Epithelial cell of prostate (primary cell): Measurements from ENCODE around the gene PARN.
"Not testable (repeated sequence)": the region's sequence is repeated elsewhere in the genome, so short reads cannot be mapped to it uniquely, and the experiment has no call there.

Experiments
- DNase-seq: peaks from one replicate; pipeline ENCODE4 v3.0.0-alpha.2; 2011; ENCODE audit warnings: low read depth, low spot score
- H3K27ac ChIP-seq: fragments of 450-650 bp; 2 replicates; pipeline ENCODE4 v1.5.1; 2017; ENCODE audit warnings: mild to moderate bottlenecking

Gene PARN

DNA sequence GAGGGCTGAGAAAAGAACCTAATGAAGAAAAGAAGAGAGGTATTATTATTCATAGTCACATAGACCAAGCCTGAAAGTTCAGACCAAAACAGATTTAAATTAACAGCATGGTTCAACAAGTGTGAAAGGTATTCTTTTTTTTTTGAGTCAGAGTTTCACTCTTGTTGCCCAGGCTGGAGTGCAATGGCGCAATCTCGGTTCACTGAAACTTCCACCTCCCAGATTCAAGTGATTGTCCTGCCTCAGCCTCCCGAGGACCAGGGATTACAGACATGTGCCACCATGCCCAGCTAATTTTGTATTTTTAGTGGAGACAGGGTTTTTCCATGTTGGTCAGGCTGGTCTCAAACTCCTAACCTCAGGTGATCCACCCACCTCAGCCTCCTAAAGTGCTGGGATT is 49.1 kb downstream of the PARN start:
- not testable (repeated sequence) for DNase-seq
- peak overlapping the region; percentile 9 for H3K27ac ChIP-seq

DNA sequence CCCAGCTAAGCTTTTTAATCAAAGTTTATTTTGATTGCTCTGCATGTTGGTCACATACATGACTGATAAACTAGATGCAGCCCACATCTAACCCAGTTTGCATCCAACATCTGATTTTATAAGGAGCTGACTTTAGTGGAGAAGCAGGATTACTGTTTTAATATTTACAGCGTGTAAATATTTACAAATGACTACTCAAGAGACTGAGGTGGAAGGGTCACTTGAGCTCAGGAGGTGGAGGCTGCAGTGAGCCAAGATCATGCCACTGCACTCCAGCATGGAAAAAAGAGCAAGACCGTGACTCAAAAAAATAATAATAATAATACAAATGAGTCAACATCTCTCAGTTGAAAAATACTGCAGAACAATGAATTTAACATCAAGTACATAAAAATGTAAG is 50.8 kb downstream of the PARN start:
- no peak for DNase-seq
- no peak overlapping the region for H3K27ac ChIP-seq

DNA sequence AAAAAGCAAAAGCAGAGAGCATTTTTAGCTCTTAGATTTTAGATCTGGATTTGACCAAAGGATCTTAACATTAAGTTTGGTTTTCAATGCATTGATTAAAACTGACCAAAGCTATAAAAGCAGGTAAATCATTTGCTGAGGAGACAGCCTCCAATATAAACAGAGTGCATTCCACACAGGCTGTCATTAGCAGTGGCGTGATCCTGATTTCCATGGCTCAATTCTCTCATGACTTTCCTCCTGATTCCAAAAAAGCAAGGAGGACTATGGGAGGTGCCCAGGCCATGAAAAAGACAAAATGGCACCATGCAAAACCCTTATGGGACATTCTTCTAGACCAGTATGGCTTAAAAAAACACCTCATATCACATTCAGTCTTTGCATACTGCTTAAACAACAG is 53.5 kb downstream of the PARN start:
- no peak overlapping the region for H3K27ac ChIP-seq
- DNase-seq: no peak

DNA sequence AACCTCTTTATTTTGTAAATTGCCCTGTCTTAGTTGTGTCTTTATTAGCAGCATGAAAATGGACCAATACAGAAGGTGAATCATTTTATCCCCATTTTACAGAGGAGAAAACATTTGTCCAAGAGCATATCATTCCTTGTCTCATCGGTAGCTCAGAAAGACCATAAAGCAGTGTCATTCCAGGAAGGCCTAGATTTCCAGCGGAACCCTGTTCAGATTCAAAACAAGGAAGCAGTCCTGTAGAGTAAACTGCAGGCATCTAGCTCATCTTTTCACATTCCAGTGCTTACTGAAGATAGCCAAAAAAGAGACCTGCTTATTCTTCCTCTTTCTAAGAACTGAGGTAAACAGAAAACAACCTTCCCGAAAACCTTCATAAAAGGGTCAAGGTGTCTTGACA is 54.0 kb downstream of the PARN start:
- H3K27ac ChIP-seq: no peak overlapping the region
- no peak for DNase-seq

DNA sequence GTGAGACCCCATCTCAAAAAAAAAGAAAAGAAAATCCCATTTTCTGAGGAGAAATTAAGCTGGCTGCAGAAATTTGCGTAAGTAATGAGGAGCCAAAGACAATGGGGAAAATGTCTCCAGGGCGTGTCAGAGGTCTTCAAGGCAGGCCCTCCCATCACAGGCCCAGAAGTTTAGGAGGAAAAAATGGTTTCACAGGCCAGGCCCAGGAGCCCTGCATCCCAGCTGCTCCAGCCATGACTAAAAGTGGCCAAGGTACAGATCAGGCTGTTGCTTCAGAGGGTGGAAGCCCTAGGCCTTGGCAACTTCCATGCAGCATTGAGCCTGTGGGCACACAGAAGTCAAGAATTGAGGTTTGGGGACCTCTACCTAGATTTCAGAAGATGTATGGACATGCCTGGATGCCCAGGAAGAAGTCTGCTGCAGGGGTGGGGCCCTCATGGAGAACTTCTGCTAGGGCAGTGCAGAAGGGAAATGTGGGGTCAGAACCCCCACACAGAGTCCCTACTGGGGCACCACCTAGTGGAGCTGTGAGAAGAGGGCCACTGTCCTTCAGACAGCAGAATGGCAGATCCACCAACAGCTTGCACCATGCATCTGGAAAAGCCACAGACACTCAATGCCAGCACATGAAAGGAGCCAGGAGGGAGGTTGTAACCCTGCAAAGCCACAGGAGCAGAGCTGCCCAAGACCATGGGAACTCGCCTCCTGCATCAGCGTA is 55.2 kb downstream of the PARN start:
- not testable (repeated sequence) for H3K27ac ChIP-seq, DNase-seq

DNA sequence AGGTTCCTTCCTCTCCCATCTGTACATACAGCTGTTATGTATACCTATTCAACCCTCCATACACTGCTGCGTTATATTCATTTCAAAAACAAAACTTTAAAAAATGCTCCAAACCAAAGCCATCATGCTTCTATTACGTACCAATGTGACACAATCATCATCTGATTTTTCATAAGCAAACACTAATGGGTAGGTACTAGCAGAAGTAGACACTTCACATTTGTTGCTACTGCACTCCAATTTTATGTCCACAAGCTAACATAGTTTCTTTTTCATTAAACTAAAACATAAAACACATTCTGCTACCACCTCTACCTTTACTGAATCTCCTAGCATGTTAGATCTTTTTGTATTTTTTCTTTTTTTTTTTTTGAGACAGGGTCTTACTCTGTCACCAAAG is 57.5 kb downstream of the PARN start:
- no peak for DNase-seq
- H3K27ac ChIP-seq: no peak overlapping the region

DNA sequence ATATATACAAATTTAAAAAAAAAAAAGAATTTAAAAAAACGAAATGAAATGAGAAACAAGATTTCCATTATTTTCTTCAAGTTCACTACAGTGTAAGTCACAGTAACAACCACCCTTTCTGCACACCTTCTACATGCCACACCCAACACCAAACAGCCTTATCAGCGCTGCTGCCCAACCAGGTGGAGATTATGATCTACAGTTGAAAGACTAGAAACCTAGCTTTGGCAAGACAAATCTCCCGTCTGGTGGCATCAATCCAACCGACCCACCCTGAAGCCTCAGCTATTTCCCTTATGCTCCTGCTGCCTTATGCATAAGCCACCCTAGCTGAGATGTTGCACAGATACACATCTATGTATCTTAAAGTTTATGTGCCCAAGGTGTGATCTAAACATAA is 60.8 kb downstream of the PARN start:
- no peak for DNase-seq

DNA sequence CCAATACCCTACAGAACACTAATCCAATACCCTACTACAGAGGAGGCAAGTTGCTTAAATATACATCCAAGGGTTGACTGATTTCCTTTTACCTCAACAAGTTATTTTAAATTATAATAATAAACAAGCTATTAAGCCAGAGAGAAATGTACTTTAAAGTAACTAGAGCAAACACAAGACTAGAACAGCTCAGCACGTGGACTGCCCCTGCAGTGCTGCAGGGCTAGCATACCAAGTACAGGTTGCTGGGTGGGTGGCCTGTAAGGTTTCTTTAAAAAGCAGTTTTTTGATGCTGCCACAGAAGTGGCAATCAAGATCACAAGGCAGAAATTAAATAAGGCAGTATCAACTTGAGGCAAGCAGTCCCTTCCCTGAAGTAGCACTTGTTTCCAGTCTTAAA is 63.5 kb downstream of the PARN start:
- DNase-seq: no peak
- no peak overlapping the region for H3K27ac ChIP-seq

More for the DNA sequence above, 60.8 kb downstream of the PARN start:
- no peak overlapping the region for H3K27ac ChIP-seq

DNA sequence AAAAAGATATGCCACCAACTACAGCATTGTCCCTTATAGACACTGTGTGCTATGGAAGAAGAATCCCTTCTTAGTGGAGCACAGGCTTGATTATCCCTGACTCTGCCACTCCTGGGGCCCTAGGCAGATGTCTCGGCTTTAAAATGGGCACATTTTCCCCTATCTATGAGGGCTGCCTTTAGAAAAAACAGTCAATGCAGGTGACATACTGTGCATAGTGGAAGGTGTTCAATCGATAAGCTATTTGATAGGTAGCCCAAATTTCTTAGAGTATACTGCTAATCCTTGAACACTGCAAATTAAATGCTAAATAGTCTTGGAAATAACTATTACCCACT is 64.4 kb downstream of the PARN start:
- no peak for DNase-seq
- H3K27ac ChIP-seq: peak overlapping the region; percentile 54

DNA sequence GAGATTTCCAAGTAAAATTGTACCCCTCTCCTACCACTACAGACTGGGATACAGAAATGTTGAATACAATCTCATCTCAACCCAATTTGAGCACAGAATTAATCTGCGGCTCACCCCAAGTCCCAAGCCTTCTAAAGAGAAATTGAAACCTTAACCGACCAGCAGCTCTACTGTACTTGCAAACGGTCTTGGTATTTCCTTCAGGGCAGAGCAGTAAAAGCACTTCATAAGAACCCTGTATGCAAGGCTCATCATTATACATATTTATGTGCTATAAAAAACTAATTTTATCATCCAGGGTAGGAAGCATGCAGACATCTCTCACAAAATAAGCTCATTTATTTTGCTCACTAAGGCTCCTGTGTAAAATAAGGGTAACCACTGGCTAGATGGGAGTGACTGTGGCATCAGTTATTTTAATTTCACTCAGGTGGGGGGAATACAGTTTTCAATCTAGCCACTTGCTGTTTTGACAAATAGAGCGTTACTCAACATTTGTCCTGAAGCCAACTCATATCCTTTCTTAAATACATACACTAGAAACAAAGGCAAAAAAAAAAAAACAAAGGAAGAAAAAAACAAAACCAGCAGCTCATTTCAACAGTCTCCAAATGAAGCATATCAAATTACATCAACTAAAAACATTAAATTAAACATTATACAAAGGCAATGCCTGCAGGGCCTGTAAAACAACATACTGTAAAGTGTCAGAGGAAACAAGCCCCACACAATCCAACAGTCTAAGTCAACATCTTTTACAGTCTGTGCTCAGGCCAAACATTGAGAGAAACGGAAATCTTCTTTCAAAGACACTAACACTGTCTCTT is 65.0 kb downstream of the PARN start:
- DNase-seq: peak; percentile 22
- H3K27ac ChIP-seq: peak overlapping the region; percentile 54

DNA sequence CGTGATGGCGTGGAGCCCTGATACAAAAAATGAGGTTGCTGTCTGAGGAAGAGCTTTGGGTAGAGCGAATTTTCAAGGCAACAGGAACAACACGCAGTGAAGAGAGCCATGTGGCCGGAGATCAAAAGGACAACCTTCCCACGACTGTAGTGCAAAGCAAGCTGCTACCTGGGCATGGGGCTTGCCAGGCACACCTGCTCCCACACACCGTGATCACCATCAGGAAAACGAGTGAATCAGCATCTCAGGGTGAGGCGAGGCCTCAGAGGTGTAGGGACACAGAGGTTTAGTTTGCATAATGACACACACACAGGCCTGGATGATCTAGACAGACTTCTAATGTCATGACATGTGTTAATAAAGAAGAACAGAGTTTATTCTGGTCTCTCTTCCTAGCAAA is 65.7 kb downstream of the PARN start:
- peak; percentile 77 for DNase-seq
- peak overlapping the region; percentile 54 for H3K27ac ChIP-seq

DNA sequence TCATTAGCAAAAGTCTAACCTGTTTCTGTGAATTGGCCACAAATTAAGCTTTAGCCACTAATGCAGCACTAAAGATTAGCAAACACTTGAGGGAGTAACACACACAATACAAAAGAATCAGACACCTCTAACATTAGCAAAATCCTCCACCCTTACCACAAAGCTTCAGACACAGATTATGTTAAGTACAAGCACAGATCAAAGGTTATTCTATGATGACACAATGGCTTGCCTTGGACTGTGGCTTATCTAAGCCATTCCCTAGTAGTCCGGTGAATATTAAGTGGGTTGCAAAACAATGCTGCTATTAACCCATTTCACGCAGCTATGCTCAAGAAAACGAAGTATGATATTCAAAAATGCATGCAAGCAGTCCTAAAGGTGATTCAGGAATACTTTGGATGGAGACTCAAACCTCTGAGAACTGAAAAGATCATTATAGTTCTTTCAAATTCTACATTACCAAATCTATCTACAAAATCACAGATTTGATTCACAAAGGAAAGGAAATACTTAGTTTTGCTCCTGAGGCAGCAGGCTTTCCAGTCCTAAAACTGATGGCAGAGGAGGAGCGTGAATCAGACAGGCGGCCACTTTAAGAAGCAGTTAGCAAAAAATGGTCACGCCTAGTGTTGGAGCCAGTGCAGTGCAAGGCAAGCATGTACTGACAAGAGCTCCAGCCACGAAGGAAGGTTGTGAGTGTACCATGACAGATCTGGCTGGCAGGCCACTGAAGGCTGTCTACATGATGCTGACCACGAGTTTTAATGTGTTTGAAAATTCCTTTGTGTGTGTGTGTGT is 67.2 kb downstream of the PARN start:
- peak overlapping the region; percentile 54 for H3K27ac ChIP-seq
- DNase-seq: peak; percentile 92

DNA sequence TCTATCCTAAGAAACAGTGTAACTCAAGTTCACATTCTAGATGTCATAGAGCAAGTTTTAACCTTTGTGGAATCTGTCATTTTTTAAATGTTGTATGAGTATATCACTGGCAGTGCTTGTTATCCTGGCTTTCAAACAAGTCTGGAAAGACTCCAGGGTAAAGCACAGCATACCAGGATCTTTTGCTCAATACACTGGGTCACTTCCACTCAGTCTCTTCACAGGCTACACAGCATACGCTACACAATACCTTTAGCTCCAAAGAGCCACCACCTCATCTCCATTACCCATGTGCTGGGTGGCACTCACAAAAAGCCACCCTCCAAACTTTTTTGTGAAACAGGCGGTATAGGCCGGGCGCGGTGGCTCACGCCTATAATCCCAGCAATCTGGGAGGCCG is 69.5 kb downstream of the PARN start:
- DNase-seq: no peak
- no peak overlapping the region for H3K27ac ChIP-seq

DNA sequence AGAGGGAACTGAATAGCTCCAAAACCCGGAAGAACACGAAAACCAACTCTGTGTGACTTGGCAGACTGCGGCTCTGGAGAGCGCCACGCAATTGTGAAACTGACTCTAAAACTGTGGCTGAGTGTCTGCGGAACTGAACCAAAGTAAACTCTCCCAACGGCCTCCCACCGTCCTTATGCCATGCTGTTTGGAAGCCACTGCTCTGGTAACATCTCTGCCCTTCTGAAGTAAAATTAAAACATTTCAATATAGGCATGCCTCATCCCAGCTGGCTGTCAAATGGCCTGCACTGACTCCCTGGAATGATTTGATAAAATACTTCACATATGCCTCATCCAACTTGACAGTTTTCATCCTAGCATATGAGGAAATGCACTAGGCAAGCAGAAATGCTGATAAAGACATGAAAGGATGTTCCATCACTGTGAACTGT is 70.2 kb downstream of the PARN start:
- no peak for DNase-seq
- no peak overlapping the region for H3K27ac ChIP-seq

DNA sequence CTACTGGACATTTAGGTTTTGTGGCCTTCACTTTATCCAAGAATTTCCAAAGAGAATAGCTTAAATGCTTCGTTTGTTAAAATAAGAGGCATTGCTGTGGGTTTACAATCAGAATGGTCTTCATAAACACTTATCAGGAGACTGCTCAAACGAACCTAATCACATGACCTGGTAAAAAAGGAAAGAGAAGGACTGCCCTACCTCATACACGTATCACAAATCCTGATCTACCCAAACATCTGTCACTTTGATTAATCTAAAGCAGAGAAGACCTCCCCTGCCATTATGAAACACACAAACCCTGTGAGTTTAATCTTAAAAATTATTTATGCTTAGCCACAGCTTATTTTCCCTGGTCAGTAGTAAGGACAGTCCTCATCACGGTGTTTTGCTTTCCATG is 76.6 kb downstream of the PARN start:
- H3K27ac ChIP-seq: no peak overlapping the region
- DNase-seq: no peak

DNA sequence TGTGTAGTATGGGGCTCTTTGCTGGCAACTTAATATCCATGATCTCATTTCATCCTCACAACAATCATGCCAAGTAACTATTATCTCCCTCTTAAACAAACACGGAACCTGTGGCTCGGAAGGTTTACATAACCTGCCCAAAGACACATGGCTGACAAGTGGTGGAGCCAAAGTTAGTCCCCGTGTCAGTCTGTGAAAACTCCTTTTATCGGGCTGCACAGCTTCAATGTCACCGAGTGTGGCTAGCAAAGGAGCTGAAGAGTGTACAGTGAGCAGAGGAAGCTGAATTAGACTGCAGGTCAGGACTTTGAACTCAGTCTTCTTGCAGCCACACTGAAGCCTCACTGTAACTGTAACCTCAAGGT is 80.3 kb downstream of the PARN start:
- no peak overlapping the region for H3K27ac ChIP-seq
- no peak for DNase-seq

DNA sequence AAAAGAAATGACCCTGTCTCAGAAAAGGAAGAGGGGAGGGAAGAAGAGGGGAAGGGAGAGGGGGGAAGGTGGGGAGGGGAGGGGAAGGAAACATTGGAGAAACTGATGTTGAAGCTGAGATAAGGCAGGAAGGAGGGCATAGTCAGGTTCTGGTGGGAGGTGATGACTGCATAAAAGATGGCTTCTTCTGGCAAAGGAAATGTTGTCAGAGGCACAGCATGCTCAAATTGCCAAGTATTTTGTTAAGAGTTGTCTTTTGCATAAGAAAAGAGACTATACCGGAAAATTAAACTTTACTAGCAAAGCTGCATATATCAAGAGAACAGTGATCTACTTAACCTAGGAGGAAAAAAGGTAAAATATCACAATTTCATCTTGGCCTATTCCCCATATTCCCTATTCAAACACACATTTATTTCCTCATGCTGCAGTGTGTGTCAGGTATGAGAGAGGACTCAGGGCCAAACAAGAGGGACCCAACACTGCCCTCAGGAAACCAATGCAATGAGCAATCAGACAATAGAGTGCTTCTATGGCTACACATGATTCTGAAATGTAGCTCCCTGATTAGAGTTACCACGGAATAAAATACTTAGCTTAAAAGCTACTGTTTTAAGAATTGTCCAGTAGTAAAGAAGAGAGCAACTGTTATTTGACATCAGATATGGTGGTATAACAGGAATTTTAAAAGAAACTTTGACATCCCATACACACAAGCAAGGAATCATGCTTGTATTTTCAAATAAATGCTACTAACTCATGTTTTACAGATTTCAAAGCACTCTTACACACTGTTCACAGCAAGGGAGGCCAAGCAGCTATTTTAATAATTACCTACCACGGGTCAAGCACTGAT is 80.9 kb downstream of the PARN start:
- no peak overlapping the region for H3K27ac ChIP-seq
- DNase-seq: no peak

DNA sequence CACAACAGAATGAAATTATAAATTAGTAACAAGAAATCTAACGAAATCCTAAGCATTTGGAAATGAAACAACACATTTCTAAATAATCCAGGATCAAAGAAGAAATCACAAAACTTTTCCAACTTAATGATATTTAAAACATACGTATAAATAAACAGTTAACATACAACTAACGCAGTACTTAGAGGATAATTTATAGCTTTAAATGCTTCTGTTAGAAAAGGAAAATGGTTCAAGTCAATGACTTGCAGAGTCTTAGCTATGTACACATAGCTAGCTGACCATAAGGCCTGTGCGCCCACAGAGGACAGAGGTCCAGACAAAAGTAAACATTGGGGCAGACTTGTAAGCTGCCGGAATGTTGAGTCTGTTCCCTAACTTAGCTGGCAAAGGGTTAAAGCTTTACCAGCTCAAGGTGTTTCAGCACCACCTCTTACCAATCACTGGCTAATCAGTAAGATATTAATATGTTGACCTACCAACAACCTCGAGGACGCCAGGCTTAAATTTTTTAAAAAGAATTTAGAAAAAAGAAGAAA is 84.6 kb downstream of the PARN start:
- no peak overlapping the region for H3K27ac ChIP-seq
- no peak for DNase-seq

DNA sequence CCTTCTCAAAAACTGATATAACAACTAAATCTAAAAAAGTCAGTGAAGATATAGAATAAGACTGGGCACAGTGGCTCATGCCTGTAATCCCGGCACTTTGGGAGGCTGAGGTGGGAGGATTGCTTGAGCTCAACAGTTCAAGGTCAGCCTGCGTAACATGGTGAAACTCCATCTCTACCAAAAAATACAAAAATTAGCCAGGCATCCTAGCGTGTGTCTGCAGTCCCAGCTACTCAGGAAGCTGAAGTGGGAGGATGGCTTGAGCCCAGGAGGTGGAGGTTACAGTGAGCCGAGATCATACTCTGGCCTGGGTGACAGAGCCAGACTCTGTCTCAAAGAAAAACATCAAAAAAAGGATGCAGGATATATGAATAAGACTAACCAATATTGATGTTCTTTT is 85.2 kb downstream of the PARN start:
- H3K27ac ChIP-seq, DNase-seq: not testable (repeated sequence)

DNA sequence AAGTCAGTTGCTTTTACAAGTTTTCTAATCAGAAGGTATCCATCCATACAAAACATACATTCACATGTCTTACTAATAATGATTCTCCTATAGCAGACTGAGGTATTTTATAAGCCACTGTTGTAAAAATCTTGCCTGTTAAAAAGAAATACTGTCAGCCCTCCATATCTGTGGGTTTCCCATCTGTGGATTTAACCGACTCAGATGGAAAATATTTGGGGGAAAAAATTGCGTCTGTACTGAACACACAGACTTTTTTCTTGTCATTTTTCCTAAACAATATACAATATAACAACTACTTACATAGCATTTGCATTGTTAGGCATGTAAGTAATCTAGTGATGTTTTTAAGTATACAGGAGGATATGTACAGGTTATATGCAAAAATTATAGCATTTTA is 90.4 kb downstream of the PARN start:
- H3K27ac ChIP-seq: no peak overlapping the region
- no peak for DNase-seq
